OCI-LY3 (cell line): ENCODE results near the gene SND1.

Experiments used
- H2AFZ ChIP-seq: fragments of 200-600, 300-600 bp; shearing (Covaris generic); 2 replicates; pipeline ENCODE4 v1.6.0; 2014; ENCODE audit warnings: antibody characterized with exemption, low read depth, low read length
- H3K27ac ChIP-seq: fragments of 200-600, 300-600 bp; sonication (generic); 2 replicates; pipeline ENCODE4 v1.5.1; 2014; ENCODE audit warnings: mild to moderate bottlenecking, low read length, moderate library complexity, mixed read lengths
- H3K27me3 ChIP-seq: fragments of 200-600, 300-600 bp; sonication (generic); 2 replicates; pipeline ENCODE4 v1.6.1; 2014; ENCODE audit warnings: low read depth, low read length, mixed read lengths
- H3K36me3 ChIP-seq: fragments of 200-600, 300-600 bp; sonication (generic); replicated peaks from 2 replicates; pipeline ENCODE3; 2014; ENCODE audit warnings: low read depth, low read length, mixed read lengths
- H3K4me1 ChIP-seq: fragments of 300-600, 200-600 bp; sonication (generic); 2 replicates; pipeline ENCODE4 v1.6.1; 2014; ENCODE audit warnings: low read length, mixed read lengths
- H3K4me2 ChIP-seq: fragments of 200-600, 300-600 bp; sonication (generic); 2 replicates; pipeline ENCODE4 v1.6.1; 2014; ENCODE audit warnings: low read length, mixed read lengths
- H3K4me3 ChIP-seq: fragments of 300-600, 200-600 bp; sonication (generic); 2 replicates; pipeline ENCODE4 v1.5.1; 2014; ENCODE audit warnings: antibody characterized with exemption, mild to moderate bottlenecking, low read length, moderate library complexity
- H3K79me2 ChIP-seq: fragments of 300-600, 200-600 bp; shearing (Covaris generic); 2 replicates; pipeline ENCODE4 v1.6.1; 2014; ENCODE audit warnings: mild to moderate bottlenecking, low read length, mixed read lengths
- H3K9ac ChIP-seq: fragments of 300-600, 200-600 bp; shearing (Covaris generic); 2 replicates; pipeline ENCODE4 v1.6.0; 2014; ENCODE audit warnings: mild to moderate bottlenecking, low read length, moderate library complexity
- H3K9me3 ChIP-seq: fragments of 200-600, 300-600 bp; shearing (Covaris generic); 2 replicates; pipeline ENCODE4 v1.6.1; 2014; ENCODE audit warnings: low read length, mixed read lengths; ENCODE audit not compliant: insufficient read depth
- H4K20me1 ChIP-seq: fragments of 200-600, 300-600 bp; sonication (generic); 2 replicates; pipeline ENCODE4 v1.6.1; 2016; ENCODE audit warnings: low read length, mixed read lengths; ENCODE audit not compliant: insufficient read depth
- CTCF ChIP-seq: fragments of 200-600, 300-600 bp; sonication (generic); IDR thresholded peaks from 2 replicates; pipeline ENCODE4 v1.5.1; 2014; ENCODE audit warnings: antibody characterized with exemption, low read length, low read depth
- EZH2phosphoT487 ChIP-seq: fragments of 200-600 bp; shearing (Covaris generic); IDR thresholded peaks from 2 replicates; pipeline ENCODE4 v1.6.1; 2018; ENCODE audit warnings: antibody characterized with exemption, mixed run types, low read depth

Gene SND1

GRCh38 chr7:128026551-128026950 lies 374.6 kb downstream of the SND1 start:
- Histone ChIP-seq H3K79me2 (peaks cover 3% of the 10 kb centered on the region; the same call in 1 of the 2 replicates), H3K9ac (no peak overlapping the region), H2AFZ (no peak overlapping the region), H3K4me1 (no peaks in the 10 kb centered on the region), H3K9me3 (no peaks in the 10 kb centered on the region), H3K4me2 (no peak overlapping the region), H4K20me1 (peaks cover 13% of the 10 kb centered on the region; the same call in 1 of the 2 replicates), H3K4me3 (no peak overlapping the region), H3K36me3 (peaks cover 32% of the 10 kb centered on the region), H3K27ac (no peak overlapping the region), H3K27me3 (no peaks in the 10 kb centered on the region)
- no peak for TF ChIP-seq CTCF
- no peak for TF ChIP-seq EZH2phosphoT487

GRCh38 chr7:128027485-128027980 lies 375.5 kb downstream of the SND1 start:
- no peak overlapping the region for H3K27ac ChIP-seq
- H3K36me3 ChIP-seq: peaks cover 32% of the 10 kb centered on the region
- peaks cover 13% of the 10 kb centered on the region; the same call in 1 of the 2 replicates for H4K20me1 ChIP-seq
- TF ChIP-seq CTCF (no peak), EZH2phosphoT487 (no peak)
- no peaks in the 10 kb centered on the region for H3K4me1 ChIP-seq
- no peak overlapping the region for H3K4me3 ChIP-seq
- no peaks in the 10 kb centered on the region for H3K27me3 ChIP-seq
- no peaks in the 10 kb centered on the region for H3K9me3 ChIP-seq
- H3K4me2 ChIP-seq: no peak overlapping the region
- peaks cover 3% of the 10 kb centered on the region; the same call in 1 of the 2 replicates for H3K79me2 ChIP-seq
- H3K9ac ChIP-seq: no peak overlapping the region
- no peak overlapping the region for H2AFZ ChIP-seq

GRCh38 chr7:128029405-128029995 lies 377.5 kb downstream of the SND1 start:
- Histone ChIP-seq H3K79me2 (peaks cover 3% of the 10 kb centered on the region; the same call in 1 of the 2 replicates), H3K36me3 (peaks cover 25% of the 10 kb centered on the region), H3K4me1 (no peaks in the 10 kb centered on the region), H4K20me1 (peaks cover 20% of the 10 kb centered on the region), H3K9ac (no peak overlapping the region), H3K4me3 (no peak overlapping the region), H3K4me2 (no peak overlapping the region), H3K27ac (no peak overlapping the region), H3K27me3 (no peaks in the 10 kb centered on the region), H3K9me3 (no peaks in the 10 kb centered on the region), H2AFZ (no peak overlapping the region)
- no peak for TF ChIP-seq CTCF
- TF ChIP-seq EZH2phosphoT487: no peak

- no peak overlapping the region for H3K4me3 ChIP-seq
- TF ChIP-seq EZH2phosphoT487 (no peak), CTCF (no peak)
- no peak overlapping the region for H2AFZ ChIP-seq
- H3K27me3 ChIP-seq: no peaks in the 10 kb centered on the region
- H3K9ac ChIP-seq: no peak overlapping the region
- peaks cover 28% of the 10 kb centered on the region for H4K20me1 ChIP-seq
- no peak overlapping the region for H3K4me2 ChIP-seq
- no peak overlapping the region for H3K27ac ChIP-seq
- peaks cover 22% of the 10 kb centered on the region for H3K36me3 ChIP-seq
- H3K9me3 ChIP-seq: no peaks in the 10 kb centered on the region
- peaks cover 3% of the 10 kb centered on the region; the same call in 1 of the 2 replicates for H3K79me2 ChIP-seq
- H3K4me1 ChIP-seq: peaks cover 6% of the 10 kb centered on the region
Measured at GRCh38 chr7:128030263-128030653, 378.3 kb downstream of the SND1 start.
